ENCODE results near the gene CNOT9.
"Not testable (repeated sequence)": the region's sequence is repeated elsewhere in the genome, so short reads cannot be mapped to it uniquely, and the experiment has no call there.

The CNOT9 gene

DNA sequence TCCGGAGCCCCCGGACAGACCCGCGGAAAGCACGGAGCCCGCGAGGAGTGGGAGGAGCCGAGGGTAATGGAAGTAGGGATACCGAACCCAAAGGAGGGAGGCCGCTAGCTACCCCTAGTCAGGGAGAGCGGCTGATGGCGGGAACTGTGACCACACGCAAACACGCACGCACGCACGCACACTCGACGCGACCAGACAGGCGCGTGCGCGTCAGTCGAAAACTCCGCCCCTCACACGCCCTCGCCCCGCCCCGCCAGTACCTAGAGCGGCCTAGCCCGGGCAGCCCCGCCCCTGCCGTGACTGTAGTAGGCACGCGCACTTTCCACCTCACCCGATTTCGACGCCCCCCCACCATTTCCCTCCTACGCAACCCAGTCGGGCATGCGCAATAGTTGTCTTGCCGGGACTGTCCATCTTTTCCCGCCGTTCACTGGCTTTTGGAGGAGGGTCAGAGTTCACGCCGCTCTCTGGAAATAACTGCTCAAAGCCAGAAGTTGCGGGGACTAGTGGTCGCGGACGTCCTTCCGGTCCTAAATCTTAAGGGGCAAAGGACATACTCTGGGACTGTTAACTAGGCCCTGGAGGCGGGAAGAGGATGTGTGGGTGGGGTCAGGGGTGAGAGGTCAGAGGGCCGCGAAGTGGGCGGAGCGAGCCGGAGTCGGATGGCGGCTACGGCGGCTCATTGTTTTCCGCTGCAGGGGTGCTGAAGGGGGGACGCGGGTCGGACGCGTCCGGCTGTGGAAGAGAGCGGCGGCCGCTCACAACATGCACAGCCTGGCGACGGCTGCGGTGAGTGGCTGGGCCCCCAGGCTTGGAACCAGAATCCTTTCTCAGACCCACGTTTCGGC, at the start of gene CNOT9, which contains the start of gene USP37:
TSS of gene CNOT9 (plus strand) at position 650 of the 848 bp plus-strand sequence. CDS start at position 766, 116 bp downstream.
TSS of gene USP37 (minus strand) at position 162 of the 848 bp plus-strand sequence. CDS start 9,698 bp downstream, outside the sequence.
- DNase-seq (ENCODE audit: low spot score) = peak; percentile 99

DNA sequence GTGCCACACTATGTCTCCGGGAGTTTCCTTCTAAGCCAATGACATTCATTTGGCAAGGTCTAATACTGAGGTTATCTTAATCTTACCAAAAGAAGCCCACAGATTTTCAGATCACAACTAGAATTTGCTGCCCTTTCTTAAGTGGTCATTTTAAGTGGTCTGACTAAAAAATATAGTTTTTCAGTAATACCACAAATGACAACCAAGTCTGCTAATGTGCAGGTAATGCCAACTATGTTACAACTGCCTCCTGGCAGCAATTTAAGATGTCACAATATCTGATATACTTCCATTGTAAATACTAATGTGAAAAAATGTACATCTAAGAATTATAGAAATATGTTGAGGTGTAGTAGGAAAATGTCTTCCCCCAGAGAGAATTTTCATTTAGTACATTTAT, 49.8 kb upstream of the CNOT9 start:
- no peak for DNase-seq (ENCODE audit: low spot score)

DNA sequence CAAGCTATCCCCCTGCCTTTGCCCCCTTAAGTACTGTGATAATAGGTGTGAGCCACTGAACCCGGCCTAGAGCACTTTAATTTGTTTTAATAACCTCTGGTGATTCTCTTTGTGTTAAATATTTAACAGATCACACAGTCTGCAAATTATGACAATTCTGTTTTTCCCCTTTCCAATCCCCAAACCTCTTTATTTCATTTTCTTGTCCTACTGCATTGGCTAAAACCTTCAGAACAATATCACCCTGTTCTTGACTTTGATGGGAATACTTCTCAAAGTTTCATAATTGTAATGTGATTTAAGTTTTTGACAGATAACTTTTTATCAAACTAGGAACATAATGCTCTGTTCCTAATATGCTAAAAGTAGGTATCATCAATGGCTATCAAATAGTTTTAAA, 45.0 kb upstream of the CNOT9 start:
- no peak for DNase-seq (ENCODE audit: low spot score)

- not testable (repeated sequence) for DNase-seq (ENCODE audit: low spot score)
Measured at GRCh38 chr2:218528409-218528808, 40.2 kb upstream of the CNOT9 start.

GRCh38 chr2:218529990-218530389, 38.6 kb upstream of the CNOT9 start:
- DNase-seq (ENCODE audit: low spot score) = no peak

GRCh38 chr2:218536804-218537494, 31.7 kb upstream of the CNOT9 start:
- no peak for DNase-seq (ENCODE audit: low spot score)

GRCh38 chr2:218540015-218540414, 28.6 kb upstream of the CNOT9 start:
- no peak for DNase-seq (ENCODE audit: low spot score)

DNA sequence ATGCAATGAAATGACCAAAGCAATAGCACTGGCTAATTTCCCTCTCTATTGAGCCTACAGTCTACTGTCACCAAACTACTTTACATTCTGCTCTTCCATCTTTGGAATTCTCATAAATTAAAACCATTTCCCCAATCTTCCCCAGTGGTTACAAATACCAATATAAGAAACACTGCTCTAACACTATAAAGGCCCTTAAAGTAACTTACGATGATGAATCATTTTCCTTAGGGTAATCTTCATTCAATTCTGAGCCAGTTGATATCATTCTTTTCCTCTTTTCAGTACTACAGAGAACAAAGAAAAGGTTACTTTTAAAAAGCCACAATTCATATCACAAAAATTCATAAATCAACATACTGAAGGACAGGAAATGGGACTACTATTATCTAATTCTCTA, 22.6 kb upstream of the CNOT9 start:
- DNase-seq (ENCODE audit: low spot score) = no peak

- no peak for DNase-seq (ENCODE audit: low spot score)
Measured at GRCh38 chr2:218547511-218547910, 21.1 kb upstream of the CNOT9 start.

DNA sequence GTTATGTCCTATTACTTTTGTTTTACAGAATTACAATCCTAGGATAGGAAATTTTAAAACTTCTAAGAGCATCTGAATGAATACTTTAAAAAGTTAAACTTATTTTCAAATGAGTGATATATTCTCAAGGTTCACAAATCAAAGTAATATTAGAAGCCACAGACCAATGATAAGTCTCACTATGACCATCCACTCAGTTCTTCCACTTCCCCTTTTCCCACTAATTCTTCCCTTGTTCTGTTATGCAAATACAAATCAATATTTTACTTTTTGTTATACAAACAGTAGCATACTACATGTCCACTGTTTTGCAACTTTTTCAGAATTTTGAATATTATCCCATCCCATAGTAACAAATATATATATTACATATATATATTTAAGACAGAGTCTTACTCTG, 20.7 kb upstream of the CNOT9 start:
- DNase-seq (ENCODE audit: low spot score) = no peak

GRCh38 chr2:218554225-218554624, 14.4 kb upstream of the CNOT9 start:
- DNase-seq (ENCODE audit: low spot score) = not testable (repeated sequence)

- no peak for DNase-seq (ENCODE audit: low spot score)
Measured at GRCh38 chr2:218555527-218555926, 13.1 kb upstream of the CNOT9 start.

- no peak for DNase-seq (ENCODE audit: low spot score)
Measured at GRCh38 chr2:218557941-218558340, 10.7 kb upstream of the CNOT9 start.

DNA sequence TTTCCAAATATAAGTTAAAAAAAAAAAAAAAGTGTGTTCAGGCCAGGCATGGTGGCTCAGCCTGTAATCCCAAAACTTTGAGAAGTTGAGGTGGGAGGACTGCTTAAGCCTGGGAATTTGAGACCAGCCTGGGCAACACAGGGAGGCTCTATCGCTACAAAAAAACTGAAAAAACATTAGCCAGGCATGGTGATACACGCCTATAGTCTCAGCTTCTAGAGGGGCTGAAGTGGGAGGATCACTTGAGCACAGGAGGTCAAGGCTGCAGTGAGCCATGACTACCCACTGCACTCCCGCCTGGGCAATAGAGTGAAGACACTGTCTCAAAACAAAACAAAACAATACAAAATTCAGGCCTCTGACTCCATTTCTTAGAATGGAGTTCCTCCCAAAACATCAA, 9.7 kb upstream of the CNOT9 start:
- no peak for DNase-seq (ENCODE audit: low spot score)

DNA sequence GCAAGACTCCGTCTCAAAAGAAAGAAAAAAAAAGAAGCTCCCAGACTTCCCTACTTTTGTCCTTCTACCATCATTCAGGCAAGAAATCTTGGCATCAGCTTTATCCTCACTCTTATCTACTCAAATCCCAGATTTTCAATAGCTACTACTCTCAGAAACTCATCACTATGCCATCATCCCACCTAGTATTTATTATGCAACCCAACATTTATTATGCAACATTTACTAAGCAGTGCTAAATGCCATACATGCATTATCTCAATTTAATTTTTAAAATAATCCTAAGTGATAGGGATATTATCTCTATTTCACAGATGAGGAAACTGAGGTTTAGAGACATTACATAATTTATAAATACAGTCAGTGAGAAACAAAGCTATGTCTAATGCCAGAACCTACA, 4.6 kb upstream of the CNOT9 start:
- DNase-seq (ENCODE audit: low spot score) = no peak

GRCh38 chr2:218566296-218566695, 2.3 kb upstream of the CNOT9 start:
- no peak for DNase-seq (ENCODE audit: low spot score)

DNA sequence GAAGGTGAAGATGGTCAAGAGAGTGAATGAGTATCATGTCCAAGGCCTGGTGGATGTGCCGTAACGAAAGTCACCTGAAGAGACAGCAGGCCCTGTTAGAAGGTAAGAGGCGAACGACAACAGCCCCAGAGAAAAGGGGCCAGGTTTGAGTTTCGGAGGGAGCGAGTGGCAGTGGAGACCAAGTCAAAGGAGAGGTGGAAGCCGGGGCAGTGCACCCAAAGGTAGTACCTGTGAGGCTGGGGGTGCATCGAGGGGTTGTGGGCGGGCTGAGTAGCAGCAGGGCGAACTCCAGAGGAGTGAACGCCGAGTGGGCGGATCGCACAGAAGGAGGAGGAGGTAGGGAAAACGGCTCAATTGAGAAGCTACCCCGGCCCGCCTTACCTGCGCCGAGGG, 846 bp upstream of the CNOT9 start:
- no peak for DNase-seq (ENCODE audit: low spot score)

- peak; percentile 28 for DNase-seq (ENCODE audit: low spot score)
Measured at GRCh38 chr2:218569038-218569431, 396 bp downstream of the CNOT9 start.

GRCh38 chr2:218569661-218570500, 1.2 kb downstream of the CNOT9 start:
- DNase-seq (ENCODE audit: low spot score) = peak; percentile 5

GRCh38 chr2:218570850-218571249, 2.2 kb downstream of the CNOT9 start:
- no peak for DNase-seq (ENCODE audit: low spot score)

DNA sequence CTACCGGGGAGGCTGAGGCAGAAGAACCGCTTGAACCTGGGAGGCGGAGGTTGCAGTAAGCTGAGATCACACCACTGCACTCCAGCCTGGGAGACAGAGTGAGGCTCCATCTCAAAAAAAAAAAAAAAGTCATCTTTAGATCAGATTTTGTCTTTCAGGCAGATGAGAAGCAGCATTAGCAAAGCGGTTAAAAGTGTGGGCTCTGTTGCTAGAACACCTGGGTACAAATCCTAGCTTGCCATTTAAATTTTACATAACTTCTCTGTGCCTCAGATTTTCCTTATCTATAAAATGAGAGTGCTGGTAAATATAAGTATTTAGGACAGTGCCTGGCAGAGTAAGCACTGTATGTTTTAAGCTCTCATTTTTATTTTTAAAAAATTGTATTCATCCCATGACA, 8.2 kb downstream of the CNOT9 start:
- no peak for DNase-seq (ENCODE audit: low spot score)

DNA sequence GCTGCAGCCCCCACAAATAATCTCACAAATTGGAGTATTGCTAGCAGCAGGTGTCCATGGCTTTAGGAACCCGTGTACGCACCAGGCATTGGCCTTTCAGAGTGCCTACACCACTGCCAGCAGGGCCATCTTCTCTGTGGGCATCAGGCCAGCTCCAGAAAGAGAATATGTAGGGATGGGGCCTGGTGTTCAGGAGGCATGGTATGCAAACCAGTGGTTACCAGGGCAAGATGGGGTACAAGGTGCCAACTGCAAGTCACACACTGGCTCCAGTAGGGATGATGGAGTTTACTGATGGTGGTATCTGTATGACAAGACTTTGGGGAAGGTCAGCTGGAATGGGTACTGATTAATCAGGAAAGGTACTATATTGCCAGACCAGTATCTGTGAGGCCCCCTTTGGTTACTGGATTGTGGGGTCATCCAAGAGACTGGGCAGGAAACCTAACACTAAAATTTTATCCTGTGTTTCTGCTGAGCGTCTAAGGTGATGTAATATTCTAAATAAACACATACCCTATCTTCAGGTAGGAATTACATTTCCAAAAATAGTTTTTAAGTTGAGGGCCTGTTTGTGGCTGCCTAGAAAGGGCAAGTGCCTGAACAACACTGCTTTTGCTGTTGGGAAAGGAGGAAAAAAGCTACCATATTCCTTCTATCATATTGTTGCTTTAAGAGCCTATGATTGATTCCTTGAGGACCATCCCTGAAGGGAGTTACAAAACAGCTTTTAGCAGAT, 9.0 kb downstream of the CNOT9 start:
- DNase-seq (ENCODE audit: low spot score) = no peak
